Measurements from ENCODE around the gene SEMA6B.
A peak's percentile ranks its signal among the peaks of the same experiment; 100 is the strongest.

The SEMA6B gene

DNA sequence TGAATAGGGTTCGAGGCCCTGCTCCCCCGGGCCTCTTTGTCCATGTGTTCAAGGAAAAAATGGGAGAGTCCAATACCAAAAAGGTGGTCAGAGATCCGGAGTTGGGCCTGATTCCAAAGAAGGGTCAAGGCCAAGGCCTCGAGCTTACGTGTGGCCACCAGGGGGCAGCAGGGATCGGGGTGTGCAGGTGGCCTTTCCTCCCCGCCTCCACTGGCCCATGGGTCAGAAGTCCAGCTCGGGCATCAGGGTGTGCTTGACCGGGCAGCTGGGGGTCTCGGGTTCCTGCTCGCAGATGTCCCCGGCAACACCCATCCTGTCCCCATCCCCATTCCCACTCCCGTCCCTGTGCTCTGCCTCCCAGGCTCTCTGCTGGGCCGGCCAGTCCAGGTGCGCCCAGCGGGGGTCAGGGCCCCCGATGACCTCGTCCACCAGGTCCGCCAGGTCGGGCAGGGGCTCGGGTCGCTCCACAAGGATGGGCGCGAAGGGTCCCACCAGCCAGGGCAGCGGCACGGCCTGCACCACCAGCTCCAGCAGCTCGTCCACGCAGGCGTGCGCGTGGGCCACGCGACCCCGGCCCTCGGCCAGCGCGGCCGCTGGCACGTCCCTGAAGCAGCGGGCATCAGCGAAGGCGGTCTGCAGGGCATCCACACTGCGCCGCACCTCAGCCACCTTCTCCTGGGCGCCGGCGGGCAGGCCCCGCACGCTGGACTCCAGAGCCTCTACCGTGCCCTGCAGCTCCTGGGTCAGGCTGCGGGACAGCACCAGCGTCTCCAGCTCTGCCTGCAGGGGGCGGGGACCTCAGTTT lies 36.0 kb downstream of the SEMA6B start:
- TF ChIP-seq, protein P1, sequence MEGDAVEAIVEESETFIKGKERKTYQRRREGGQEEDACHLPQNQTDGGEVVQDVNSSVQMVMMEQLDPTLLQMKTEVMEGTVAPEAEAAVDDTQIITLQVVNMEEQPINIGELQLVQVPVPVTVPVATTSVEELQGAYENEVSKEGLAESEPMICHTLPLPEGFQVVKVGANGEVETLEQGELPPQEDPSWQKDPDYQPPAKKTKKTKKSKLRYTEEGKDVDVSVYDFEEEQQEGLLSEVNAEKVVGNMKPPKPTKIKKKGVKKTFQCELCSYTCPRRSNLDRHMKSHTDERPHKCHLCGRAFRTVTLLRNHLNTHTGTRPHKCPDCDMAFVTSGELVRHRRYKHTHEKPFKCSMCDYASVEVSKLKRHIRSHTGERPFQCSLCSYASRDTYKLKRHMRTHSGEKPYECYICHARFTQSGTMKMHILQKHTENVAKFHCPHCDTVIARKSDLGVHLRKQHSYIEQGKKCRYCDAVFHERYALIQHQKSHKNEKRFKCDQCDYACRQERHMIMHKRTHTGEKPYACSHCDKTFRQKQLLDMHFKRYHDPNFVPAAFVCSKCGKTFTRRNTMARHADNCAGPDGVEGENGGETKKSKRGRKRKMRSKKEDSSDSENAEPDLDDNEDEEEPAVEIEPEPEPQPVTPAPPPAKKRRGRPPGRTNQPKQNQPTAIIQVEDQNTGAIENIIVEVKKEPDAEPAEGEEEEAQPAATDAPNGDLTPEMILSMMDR (IDR thresholded peaks at IDR 0.05; ENCODE audit: control insufficient read depth, insufficient read depth, low read depth, low read length, missing control alignments): peak; percentile 76
- H3K4me3 ChIP-seq (ENCODE audit: control insufficient read depth, low read depth, low read length): no peak overlapping the region
- no peak for DNase-seq (ENCODE audit: low read depth)

DNA sequence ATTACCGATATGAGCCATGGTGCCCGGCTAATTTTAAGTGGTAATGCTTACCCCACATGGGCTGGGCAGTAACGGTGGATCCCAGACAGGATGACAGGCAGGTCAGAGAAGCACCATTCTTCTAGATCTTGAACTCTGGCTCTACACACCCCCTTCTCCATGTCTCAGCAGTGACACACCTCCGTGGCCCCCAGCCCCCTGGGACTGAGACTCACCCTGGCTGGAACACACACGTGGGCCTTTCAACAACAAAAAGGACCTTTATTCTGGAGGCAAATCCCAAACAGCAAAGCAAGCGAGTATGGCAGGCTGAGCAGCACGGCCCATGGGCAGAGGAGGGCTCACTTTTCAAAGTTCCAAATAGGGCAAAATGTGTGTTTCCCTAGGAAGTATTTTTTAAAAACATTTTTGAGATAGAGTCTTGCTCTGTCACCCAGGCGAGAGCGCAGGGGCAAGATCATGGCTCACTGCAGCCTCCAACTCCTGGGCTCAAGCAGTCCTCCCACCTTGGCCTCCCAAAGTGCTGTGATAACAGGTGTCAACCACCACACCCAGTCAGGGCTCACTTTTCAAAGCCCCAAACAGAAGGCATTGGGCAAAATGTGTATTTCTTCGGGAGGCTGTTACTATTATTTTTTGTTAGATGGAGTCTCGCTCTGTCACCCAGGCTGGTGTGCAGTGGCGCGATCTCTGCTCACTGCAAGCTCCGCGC lies 37.0 kb downstream of the SEMA6B start:
- no peak overlapping the region for H3K4me3 ChIP-seq (ENCODE audit: control insufficient read depth, low read depth, low read length)
- TF ChIP-seq, protein P1 (IDR thresholded peaks at IDR 0.05; ENCODE audit: control insufficient read depth, insufficient read depth, low read depth, low read length, missing control alignments): no peak
- no peak for DNase-seq (ENCODE audit: low read depth)

DNA sequence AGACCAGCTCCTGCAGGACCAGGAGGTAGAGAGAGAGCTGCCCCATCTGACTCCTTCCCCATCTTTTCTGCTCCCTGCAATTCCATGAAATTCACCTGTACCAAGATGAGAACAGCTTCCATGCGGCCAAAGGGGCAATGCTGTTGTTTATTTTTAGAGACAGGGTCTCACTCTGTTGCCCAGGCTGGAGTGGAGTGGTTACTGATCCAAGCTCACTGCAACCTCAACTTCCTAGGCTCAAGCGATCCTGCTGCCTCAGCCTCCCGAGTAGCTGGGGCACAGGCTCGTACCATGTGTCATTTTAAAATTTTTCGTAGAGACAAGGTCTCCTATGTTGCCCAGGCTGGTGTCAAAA lies 37.6 kb downstream of the SEMA6B start:
- DNase-seq (ENCODE audit: low read depth): no peak
- TF ChIP-seq, protein P1 (IDR thresholded peaks at IDR 0.05; ENCODE audit: control insufficient read depth, insufficient read depth, low read depth, low read length, missing control alignments): no peak

DNA sequence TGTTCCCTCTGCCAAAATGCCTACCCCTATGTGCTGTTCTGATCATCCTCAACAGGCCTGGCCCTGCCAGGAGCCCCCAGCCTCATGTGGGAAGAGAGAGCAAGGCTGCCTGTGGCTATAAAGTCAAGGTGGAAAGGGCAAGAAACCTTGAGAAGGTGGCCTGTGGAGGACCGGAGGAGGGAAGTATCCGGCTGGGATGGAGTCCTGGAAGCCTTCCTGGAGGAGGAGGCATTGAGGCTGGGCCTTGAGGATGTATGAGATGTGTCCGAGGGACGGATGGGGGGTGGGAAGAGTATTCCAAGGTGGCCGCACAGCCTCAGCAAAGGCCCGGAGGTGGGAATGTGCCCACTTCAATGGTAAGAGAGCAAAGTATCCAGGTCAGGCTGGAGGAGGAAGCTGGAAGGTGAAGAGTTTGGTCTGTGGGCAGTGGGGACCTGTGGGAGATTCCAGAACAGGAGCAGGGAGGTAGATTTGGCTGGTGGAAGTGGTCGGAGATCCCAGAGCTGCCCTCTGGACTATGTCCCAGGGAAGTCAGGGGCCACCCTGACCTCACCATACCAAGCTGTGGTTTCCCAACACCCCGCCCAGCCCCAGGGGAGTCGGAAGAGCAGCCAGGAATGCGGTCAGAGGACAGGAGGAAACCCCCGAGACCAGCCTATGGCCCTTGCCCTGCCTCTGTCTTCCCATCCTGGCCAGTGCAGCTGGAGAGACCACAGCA lies 38.2 kb downstream of the SEMA6B start:
- DNase-seq (ENCODE audit: low read depth): no peak
- TF ChIP-seq, protein P1 (IDR thresholded peaks at IDR 0.05; ENCODE audit: control insufficient read depth, insufficient read depth, low read depth, low read length, missing control alignments): no peak

More for the DNA sequence above, 37.6 kb downstream of the SEMA6B start:
- H3K4me3 ChIP-seq (ENCODE audit: control insufficient read depth, low read depth, low read length): no peak overlapping the region

DNA sequence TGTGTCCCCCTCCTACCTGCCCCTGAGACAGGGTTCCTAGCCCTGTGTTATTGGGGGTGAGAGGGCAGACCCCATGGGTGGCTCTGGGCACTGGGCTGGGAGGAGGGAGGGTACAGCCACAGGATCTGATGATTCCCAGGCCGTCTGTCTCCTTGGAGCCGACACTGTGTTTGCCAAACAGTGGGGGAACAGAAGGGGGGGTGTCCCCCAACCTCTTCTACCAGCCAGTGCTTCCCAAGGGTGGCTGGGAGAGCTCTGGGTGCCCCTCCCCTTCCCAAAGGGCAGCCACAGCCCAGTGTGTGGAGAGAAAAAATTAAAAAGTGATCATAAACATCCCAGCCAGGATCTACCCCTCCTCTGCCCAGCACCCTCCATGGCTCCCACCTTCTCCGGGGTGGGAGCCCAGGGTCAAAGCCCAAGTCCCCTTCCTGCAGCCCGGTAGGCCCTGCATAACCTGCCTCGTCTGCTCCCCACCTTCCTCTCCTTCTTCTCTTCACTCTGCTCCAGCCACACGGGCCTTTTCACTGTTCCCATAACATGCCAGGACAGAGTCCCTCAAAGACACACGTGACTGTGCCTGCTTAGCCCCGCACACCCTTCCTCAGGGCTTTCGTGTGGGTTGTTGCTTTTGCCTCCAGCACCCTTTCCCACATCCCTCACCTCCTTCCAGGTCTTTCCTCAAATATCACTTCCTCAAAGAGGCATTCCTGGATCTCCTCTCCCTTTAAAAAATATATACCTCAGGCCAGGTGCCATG lies 39.8 kb downstream of the SEMA6B start:
- no peak overlapping the region for H3K4me3 ChIP-seq (ENCODE audit: control insufficient read depth, low read depth, low read length)
- no peak for DNase-seq (ENCODE audit: low read depth)
- TF ChIP-seq, protein P1 (IDR thresholded peaks at IDR 0.05; ENCODE audit: control insufficient read depth, insufficient read depth, low read depth, low read length, missing control alignments): no peak

More for the DNA sequence above, 38.2 kb downstream of the SEMA6B start:
- H3K4me3 ChIP-seq (ENCODE audit: control insufficient read depth, low read depth, low read length): no peak overlapping the region

DNA sequence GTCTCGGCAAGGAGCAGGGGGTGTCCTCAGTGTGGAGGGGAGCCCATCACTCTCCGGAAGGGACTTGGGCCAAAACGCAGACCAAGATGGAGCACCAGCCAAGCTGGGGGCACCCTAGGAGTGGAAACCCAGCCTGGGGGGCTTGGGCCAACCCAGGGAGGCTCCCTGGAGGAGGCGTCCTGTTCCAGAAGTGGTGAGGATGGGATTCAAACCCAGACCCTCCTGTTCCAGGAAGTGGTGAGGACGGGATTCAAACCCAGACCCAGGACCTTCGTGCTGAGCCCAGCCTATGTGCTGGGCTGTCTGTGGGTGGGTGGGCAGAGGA lies 40.4 kb downstream of the SEMA6B start:
- no peak overlapping the region for H3K4me3 ChIP-seq (ENCODE audit: control insufficient read depth, low read depth, low read length)
- TF ChIP-seq, protein P1 (IDR thresholded peaks at IDR 0.05; ENCODE audit: control insufficient read depth, insufficient read depth, low read depth, low read length, missing control alignments): no peak
- DNase-seq (ENCODE audit: low read depth): no peak
